GM12864 (cell line): ENCODE measurements around the gene PEX1.
"Not testable (repeated sequence)": the region's sequence is repeated elsewhere in the genome, so short reads cannot be mapped to it uniquely, and the experiment has no call there.

Experiments
- DNase-seq: peaks from one replicate; pipeline ENCODE4 v3.0.0-alpha.2; 2011; ENCODE audit warnings: low read depth
- H3K4me3 ChIP-seq: 2 replicates; pipeline ENCODE4 v1.5.1; 2011; ENCODE audit warnings: mild to moderate bottlenecking, low read depth, low read length, control low read depth
- TF ChIP-seq, protein P1 (sequence below): IDR thresholded peaks from 2 replicates; pipeline ENCODE4 v1.5.1; 2011; ENCODE audit warnings: low read depth, mild to moderate bottlenecking, moderate library complexity, low read length, control low read depth, inconsistent platforms; ENCODE audit errors: missing control alignments

PEX1 gene

DNA sequence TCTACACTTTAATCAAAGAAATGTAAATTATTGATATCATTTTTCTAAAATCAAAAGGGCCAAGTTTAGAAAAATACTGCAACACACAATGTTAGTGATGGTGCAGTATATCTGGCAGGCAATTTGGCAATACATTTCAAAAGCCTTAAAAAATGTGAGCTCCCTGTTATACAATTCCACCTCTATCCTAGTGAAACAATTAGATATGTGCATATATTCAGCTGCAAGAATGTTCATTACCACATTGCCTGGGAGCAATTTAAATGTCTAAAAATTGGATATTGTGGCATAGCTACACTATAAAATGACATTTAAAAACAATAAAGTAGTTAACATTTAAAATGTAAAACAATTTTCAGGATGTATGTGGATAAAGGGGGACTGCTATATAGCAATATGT lies 40.5 kb downstream of the PEX1 start:
- H3K4me3 ChIP-seq, result no peak overlapping the region
- no peak for DNase-seq
- TF ChIP-seq, protein P1, sequence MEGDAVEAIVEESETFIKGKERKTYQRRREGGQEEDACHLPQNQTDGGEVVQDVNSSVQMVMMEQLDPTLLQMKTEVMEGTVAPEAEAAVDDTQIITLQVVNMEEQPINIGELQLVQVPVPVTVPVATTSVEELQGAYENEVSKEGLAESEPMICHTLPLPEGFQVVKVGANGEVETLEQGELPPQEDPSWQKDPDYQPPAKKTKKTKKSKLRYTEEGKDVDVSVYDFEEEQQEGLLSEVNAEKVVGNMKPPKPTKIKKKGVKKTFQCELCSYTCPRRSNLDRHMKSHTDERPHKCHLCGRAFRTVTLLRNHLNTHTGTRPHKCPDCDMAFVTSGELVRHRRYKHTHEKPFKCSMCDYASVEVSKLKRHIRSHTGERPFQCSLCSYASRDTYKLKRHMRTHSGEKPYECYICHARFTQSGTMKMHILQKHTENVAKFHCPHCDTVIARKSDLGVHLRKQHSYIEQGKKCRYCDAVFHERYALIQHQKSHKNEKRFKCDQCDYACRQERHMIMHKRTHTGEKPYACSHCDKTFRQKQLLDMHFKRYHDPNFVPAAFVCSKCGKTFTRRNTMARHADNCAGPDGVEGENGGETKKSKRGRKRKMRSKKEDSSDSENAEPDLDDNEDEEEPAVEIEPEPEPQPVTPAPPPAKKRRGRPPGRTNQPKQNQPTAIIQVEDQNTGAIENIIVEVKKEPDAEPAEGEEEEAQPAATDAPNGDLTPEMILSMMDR, result no peak

DNA sequence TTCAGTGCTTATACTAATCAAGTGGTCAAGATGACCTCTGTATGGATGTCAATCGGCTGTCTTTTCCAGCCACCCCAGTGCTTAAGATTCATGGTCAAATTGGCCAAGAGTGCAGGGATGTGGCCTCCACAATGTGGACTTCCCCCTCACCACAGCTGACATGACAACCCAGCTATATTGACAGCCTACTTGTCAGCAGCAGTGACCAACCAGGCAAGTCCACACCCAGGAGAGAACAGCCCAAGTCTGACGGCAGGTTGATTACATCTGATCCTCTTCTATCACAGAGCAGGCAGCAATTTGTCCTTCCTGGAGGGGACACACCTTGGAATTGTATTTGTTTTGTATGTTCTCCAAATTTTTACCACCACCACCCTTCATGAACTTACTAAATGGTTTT lies 42.3 kb downstream of the PEX1 start:
- DNase-seq, result no peak
- H3K4me3 ChIP-seq, result no peak overlapping the region
- TF ChIP-seq, protein P1, result no peak

DNA sequence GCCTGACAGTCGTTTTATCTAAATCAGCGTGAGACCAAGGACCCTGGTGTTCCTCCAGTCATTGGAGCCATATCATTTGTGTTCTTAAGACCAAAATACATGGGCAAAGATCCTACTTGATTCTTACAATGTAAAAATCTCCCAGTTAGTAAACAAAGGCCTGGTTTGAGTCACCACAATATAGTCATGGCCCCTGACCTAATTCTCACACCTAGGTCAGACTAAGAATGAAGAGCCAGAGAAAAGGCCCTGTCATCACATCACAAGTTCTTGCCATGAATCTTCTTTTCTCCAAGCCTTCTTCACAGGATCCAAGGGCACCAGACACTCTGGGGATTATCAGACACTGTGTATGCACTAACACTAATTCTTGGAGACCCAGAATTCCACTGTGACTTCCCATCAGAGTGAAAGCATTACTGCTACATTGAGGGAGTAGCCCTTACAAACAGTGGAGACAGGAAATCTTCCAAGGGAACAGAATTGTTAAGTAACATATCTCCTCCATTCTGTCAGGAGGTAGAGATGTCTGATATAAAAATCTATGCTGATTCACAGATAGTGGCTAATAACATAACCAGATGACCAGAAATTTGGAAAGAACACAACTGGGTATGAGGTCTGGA lies 42.9 kb downstream of the PEX1 start:
- H3K4me3 ChIP-seq, result no peak overlapping the region
- no peak for DNase-seq
- TF ChIP-seq, protein P1, result no peak

DNA sequence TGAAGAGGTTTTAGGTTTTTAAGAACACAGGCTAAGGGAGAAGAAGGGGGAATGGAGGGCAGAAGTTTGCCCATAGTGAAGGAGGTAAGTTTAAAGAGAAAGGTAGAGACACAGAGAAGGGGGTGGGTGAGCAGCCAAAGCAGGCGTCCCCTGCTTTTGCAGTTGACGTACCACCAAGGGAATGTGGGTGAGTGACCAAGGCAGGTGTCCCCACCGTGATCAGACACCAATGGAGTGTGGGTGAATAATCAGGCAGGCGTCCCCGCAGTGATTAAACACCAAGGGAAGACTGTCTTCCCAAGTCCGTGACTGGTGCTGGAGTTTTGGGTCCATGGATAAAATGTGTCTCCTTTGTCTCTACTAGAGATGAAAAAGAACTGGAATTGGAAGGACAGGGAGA lies 44.1 kb downstream of the PEX1 start:
- not testable (repeated sequence) for DNase-seq

DNA sequence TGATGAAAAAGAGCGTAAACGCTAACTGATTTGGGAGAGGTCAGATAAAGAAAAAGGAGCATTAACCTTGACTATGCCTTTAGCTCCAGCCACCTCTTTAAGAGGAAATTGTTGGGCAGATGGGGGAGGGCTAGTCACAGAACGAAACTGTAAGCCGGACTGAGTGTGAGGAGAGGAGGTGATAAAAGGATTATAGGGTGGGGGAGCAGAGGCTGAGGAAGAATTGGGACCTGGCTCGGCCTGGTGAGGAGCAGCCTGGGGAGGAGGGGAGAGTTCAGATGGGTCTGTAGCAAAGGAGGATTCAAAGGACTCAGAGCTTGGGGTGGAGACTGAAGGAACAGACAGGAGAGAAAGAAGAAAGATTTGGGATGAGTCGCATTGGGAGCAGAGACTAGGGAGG lies 44.7 kb downstream of the PEX1 start:
- not testable (repeated sequence) for DNase-seq, H3K4me3 ChIP-seq

More for the DNA sequence above, 44.1 kb downstream of the PEX1 start:
- H3K4me3 ChIP-seq, result not testable (repeated sequence)

DNA sequence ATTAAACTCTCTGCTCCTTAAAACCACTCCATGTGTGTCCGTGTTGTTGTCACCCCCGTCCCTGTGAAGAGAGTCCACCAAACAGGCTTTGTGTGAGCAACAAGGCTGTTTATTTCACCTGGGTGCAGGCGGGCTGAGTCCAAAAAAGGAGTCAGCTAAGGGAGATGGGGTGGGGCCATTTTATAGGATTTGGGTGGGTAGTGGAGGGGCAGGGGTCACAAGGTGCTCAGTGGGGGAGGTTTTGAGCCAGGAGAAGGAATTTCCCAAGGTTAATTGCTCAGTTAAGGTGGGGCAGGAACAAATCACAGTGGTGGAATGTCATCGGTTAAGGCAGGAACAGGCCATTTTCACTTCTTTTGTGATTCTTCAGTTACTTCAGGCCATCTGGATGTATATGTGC lies 49.2 kb downstream of the PEX1 start:
- not testable (repeated sequence) for H3K4me3 ChIP-seq, DNase-seq

DNA sequence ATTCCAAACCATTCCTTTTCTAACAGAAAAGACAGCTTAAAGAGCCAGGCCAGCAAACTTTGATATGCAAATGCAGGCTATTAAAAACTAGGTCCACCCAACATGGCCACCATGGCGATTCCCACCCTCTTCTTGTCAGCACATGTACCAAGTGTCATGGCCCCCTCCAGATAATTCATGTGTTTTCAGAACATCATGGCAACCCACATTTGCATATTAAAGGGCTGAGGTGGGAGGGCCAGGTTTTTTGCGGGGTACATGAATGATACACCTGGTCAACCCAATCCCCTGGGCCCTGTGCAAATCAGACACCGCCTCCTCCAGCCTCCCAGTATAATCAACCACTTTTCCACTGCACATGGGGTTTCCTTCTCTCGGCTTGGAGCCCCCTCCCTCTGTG lies 49.6 kb downstream of the PEX1 start:
- TF ChIP-seq, protein P1, result no peak
- no peak for DNase-seq
- H3K4me3 ChIP-seq, result no peak overlapping the region

DNA sequence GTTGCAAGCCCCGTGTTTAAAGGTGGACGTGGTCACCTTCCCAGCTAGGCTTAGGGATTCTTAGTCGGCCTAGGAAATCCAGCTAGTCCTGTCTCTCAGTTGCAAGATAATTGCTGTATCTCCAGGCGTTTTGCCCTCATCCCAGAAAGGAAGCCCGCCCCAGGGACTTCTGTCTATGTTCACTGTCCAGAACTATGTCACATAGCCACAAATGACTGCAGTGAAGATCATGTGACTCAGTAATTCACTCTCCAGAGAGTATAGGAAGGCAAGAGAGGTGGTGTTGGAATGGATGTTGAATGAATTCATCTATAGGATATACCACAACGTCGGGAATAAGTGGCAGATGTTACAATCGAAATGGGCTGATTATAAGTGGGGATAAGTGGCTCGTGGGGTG lies 50.2 kb downstream of the PEX1 start:
- DNase-seq, result no peak
- H3K4me3 ChIP-seq, result no peak overlapping the region
- TF ChIP-seq, protein P1, result no peak

DNA sequence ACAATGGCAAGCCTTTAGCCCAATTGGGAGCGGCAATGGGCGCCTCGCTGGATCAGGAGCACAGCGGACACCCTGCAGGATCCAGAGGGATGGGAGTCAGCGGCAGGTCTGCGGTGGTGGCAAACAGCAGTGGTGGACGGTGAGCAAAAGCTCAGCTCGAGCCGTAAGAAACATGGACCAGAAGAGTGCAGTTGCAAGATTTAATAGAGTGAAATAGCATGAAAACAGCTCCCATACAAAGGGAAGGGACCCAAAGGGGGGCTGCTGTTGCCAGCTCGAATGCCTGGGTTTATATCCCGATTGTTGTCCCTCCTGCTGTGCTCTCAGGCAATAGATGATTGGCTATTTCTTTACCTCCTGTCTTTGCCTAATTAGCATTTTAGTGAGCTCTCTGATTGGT lies 50.6 kb downstream of the PEX1 start, which contains the start of gene ERVW-1:
Gene ERVW-1, minus strand, starts transcription at position 266 of the 400 bp plus-strand sequence. CDS start 7,565 bp downstream, outside the sequence.
- DNase-seq, H3K4me3 ChIP-seq: not testable (repeated sequence)

DNA sequence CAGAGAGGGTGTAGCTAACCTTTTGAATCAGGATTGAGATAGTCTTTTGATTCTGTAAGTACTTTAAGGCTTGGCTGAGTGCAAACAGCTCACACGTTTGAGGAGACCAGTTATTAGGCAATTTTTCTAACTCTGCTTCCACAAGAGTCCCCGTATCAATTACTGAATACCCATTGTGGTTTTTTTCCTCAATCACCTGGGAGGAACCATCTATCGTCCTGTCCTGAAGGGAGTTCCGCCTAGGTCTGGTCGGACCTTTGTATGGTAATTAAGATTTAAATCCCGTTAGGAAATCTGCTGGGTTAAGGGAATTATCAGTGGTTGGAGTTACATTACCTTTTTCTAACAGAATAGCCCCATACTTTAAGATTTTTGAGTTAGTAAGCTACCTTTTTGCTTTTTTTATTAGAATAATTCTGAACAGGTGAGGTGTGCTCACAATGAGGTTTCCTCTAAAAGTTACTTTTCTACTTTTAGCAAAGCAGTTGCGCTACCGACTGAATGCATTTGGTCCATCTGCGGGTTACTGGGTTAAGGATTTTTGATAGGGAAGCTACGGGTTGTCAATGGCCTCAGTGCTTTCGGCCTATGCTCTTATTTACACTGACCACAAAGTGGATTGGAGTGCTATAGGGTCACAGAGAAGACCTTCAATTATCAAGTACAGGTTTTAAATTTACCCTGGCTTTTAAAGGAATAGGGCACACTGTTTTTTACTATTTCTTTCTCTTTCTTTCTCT lies 52.3 kb downstream of the PEX1 start:
- H3K4me3 ChIP-seq, DNase-seq: not testable (repeated sequence)

DNA sequence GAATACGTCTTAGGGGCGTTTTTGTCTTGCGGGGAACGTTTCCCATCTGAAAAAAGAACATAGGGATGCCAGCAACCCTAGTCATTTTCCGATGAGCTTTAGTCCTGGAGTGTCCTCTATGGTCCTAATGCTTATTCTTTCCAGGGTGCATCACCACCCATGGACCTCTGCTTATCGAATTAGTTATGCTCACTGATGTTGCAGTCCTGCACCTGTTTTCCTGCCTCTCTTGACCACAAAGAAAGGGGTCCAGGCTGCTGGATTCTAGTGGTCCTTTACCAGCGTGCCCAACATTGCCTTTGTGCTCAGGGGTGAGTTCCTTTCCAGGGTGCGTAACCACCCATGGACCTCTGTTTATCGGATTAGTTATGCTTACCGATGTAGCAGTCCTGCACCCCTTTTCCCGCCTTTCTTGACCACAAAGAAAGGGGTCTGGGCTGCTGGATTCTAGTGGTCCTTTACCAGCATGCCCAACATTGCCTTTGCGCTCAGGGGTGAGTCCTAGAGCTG lies 53.0 kb downstream of the PEX1 start:
- not testable (repeated sequence) for DNase-seq, H3K4me3 ChIP-seq

DNA sequence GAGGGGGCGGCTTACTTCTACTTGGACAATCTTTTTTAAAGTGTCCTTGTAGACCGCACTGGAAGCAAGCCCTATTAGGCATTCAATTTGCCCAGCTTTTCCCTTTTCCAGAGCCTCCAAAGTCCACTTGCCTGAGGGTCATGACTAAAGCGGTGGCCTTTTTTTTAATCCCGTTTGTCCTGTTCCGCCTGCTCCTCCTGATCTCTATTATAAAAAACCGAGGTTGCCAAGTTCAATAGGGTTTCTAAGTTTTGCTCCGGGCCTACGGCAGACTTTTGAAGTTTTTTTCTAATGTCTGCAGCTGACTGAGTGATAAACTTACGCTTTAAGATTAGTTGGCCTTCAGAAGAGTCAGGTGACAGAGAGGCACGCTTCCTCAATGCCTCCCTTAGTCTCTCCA lies 54.3 kb downstream of the PEX1 start:
- not testable (repeated sequence) for DNase-seq, H3K4me3 ChIP-seq

DNA sequence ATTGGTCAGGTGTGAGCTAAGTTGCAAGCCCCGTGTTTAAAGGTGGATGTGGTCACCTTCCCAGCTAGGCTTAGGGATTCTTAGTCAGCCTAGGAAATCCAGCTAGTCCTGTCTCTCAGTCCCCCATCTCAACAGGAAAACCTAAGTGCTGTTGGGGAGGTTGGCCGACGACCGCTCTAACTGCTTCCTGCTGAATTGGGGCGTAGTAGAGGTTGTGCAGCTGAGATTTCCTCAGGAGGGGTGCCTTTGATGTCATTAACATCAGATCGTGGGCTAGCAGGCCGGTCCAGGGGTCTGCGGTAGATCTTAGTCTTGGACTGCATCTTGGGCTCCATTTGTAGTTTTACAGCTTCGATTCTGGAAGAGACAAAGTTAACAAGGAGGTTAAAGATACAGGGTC lies 59.7 kb downstream of the PEX1 start:
- H3K4me3 ChIP-seq, DNase-seq: not testable (repeated sequence)
